HG02588 (cell line): ENCODE measurements around the gene NFAM1.

Experiments used
- ATAC-seq: cut with Tn5 transposase; IDR thresholded peaks from one replicate; pipeline ENCODE4 v1.9.1; 2021; ENCODE audit warnings: mild to moderate bottlenecking, moderate library complexity; ENCODE audit not compliant: unreplicated experiment

Gene NFAM1

DNA sequence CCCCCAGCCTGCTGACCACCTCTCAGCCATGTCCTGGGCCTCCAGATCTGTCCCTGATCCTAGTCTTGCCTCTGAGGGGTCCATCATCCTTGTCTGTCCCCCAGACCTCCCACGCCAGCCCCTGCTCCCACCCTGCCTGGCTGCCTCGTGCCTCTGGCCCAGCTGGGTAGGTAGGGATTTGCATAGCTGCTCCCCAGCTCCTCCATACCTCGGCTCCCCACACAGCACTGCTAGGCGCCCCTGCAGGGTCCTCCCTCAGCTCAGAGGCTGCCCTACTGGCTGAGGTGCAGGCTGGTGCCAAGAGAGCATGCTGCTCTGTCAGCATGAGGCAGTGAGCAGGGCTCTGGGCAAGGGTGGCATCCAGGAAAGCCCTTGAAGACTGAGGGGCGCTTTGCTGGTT lies 47.7 kb downstream of the NFAM1 start:
- ATAC-seq, result no peak

DNA sequence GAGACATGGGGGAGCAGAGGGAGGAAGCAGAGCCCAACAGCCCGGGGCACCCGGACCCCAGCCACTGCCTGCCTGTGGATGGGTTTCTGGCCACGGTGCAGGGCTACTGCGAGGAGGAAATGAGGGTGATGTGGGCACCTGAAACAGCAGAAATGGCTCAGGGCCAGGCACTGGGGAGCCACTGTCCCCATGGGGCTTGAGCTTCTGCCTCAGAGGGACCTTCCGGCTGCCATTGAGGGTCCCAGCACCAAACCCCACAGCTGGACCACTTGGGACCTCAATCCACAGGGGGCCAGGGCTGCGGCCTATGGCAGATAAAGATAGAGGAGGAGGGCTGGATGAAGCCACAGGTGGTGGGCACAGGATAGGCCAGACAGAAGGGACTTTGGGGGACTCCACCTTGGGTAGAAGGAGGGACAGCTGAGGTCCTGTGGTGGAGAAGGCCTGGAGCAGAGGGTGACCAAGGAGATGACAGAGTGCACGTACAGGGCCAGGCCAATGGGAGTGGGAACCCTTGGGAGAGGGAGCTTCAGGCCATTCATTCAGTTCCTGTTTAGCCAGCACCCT lies 48.3 kb downstream of the NFAM1 start:
- ATAC-seq, result no peak

DNA sequence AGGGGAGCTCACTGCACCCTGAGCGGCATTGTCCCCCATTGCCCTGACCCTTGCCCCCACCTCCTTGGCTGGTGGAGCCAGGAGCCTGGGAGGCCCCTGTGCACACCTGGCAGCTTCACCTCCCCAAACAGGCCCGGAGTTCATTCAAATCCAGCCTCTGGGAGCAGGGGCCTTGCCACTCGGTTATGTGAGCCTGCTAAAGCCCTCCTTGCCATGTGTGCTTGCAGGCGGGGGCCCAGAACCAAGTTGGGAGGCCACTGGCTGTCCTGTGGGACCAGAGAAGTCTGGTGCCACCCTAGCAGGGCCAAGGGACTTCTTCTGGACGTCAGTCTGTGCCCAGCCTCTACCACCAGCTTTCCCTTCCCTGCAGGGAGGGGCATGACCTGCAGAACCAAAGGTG lies 48.9 kb downstream of the NFAM1 start:
- ATAC-seq, result no peak

DNA sequence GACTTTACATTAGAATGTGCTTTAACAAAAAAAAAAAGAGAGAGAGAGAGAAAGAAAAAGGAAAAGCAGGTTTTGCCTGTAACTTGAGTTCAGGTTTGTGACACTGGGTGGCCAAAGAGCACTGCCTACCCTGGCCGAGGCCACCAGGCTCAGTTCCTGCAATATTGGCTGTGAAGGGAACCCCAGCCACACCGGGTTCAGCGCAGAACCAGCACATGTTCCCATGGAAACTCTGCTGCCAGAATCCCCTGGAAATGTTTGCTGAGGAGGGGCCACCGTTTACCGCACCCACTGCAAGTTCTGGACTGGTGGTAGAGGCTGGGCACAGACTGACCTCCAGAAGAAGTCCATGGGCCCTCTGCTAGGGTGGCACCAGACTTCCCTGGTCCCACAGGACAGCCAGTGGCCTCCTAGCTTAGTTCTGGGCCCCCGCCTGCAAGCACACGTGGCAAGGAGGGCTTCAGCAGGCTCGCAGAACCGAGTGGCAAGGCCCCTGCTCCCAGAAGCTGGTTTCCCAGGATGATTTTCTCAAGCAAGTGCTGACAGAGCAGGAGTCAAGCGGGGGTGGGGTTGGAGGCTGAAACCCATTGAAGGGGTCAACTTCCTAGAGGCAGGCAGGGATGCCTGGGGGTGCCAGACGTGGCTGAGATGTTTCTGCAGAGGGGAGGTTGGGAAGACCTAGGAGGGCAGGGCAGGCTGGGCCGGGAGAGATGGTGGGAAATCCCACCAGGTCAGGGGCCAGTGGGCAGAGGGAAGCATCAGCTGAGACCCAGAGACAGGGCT lies 51.2 kb downstream of the NFAM1 start:
- no peak for ATAC-seq

DNA sequence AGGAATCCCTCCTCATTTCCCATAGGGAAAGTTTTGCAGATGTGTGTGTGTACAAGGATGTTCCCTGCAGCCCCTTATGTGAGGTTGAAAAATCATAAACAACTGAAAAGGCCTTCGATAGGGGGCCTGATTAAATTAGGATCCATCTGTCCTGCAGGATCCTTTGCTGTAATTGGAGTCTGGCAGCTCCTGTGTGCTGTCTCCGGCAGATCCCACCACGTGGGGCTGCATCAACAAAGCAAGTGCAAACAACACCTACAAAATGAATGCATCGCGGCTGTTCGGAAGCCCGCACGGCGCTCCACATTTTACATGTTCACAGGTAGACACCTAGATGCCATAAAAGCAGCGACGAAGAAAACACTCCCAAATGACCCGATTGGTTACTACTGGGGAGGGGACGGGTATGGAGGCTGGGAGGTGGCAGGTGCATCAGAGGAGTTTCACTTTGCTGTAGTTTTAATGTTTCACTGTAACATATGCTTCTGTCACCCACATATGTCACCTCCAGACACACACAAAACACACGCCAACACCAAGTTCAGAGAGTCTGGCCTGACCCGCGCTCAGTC lies 52.2 kb downstream of the NFAM1 start:
- no peak for ATAC-seq

DNA sequence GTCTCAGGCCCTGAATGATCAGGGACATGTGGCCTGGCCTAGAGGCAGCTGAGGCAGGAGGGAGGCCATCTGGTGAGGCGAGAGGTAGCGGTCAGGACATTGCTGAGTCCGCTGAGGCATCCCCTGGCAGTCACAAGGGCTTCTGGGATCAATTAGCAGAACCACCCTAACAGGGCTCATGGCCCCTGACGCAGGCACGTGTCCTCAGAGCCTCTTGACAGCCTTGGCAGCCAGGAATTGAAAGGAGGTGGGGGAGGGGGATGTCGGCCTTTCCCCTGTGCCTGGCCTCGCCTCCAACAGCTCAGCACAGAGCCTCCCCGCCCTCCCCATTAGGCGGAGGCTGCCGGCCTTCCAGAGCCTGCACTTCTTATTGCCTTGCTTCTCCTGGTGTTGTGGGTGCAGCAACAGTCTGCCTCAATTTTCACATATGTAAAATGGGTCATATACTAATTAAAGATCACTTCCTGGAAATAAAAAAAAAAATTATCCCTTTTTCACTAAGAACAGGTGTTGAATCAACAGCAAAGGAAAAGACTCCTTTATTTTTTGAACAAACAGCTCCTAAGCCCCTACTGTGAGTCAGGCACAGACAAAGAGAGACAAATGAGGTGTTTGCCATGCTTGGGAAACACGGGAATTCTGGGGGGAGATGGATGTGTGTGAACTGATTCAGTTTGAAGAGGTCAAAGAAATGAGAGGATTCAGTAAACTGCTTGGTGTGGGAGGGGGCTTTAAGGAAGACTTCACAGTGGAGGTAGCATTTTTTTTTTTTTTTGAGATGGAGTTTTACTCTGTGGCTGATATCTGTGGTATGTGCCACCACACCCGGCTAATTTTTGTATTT lies 55.3 kb downstream of the NFAM1 start:
- ATAC-seq, result no peak

DNA sequence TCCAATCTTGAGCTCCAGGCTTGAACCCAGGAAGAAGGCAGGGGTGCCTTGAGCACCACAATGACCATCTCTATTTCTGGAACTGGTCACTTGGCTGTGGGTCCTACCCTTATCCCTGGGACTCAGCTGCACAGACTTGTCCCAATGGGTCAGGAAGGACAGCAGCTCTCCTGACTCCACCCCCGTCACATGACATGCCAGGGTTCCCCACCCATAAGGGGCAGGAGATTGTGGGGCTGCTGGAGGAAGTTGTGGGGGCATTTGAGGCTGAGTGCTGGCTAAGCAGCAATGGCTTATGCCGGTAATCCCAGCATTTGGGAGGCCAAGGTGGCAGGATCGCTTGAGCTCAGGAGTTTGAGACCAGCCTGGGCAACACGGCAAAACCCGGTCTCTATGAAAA lies 56.2 kb downstream of the NFAM1 start:
- ATAC-seq, result no peak

DNA sequence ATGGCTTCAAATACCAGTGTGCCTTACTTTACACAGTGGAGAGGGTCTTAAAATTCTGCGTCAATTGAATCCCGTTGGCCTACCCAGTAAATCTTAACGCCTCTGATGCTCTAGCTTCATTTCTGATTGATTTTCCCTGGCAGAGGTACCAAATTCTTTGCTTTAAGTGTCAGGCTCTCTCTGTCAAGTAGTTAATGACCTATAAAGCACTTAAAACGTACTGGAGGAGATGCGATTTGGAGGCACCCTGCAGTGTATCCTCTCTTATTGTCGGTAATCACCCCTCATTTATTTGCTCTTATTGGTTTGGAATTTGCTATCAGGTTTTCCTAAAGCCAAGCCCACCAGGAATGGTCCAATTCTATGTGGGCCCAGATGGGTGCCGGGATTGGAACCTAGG lies 59.2 kb downstream of the NFAM1 start:
- ATAC-seq, result no peak

DNA sequence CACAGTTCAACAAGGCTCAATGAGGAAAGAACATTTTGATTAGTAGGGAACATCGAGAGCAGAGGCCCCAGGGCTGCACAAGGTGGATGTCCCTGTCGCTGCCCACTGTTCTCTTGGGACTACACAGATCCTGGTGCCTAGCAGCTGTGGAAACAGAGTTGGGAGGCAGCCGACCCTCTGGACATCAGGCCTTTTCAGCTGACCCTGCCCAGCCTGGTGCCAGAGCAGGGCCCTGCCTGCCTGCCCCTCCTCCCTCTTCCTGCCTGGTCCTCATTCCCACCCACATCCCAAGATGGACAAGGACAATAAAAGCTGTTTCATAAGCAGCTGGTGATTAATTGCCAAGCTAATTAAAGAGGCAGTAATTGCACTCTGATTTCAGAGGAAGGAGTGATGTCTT lies 60.7 kb downstream of the NFAM1 start:
- no peak for ATAC-seq

DNA sequence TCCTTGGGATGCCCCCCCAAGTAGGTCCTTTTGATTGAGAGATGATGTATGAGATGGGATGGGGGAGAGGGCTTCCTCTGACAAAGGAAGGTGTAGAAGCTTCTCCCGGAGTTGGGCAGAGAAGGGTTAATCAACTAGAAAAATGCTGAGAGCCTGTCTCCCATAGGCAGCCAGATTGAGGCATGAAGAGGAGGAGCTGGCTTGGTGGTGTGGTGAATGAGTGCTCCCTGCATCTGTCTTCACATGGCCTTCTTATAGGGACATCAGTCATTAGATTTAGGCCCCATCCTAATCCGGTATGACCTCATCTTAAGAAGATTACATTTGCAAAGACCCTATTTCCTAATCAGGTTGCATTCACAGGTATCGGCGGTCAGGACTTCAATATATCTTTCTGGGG lies 61.1 kb downstream of the NFAM1 start:
- no peak for ATAC-seq

DNA sequence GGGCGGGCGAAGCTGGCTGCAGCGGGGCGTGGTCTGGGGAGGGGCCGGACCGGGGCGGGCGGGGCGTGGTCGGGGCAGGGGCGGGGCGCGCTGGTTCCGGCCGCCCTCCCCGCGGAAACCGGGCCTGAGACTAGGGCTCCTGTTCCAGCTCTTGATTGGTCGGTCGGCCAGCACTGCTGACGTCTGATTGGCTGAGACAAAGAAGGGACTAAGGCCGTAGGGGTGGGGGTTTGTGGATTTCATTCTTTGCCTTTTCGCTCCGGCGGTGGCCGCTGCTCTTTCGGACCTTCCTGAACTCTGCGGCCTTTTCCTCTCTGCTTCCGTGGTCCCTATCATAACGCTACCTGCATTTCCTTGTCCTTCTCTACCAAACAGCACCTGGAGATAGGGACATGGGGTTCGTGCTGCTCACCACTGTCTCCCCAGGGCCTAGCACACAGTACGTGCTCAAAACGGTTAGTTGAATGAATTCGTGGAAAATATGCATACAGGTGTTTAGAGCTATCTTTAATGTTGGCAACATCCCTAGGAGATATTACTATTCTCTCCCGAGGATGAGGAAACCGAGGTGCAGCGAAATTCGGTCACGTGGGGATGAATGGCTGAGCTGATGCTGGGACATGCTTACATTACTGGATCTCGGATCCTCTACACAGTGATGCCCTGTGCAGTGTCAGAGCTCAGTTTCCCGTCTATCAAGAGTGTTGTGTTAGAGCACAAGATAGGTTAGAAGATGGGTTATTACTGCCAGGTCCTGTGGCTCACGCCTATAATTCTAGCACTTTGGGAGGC lies 62.8 kb downstream of the NFAM1 start:
- peak; percentile 93 for ATAC-seq

DNA sequence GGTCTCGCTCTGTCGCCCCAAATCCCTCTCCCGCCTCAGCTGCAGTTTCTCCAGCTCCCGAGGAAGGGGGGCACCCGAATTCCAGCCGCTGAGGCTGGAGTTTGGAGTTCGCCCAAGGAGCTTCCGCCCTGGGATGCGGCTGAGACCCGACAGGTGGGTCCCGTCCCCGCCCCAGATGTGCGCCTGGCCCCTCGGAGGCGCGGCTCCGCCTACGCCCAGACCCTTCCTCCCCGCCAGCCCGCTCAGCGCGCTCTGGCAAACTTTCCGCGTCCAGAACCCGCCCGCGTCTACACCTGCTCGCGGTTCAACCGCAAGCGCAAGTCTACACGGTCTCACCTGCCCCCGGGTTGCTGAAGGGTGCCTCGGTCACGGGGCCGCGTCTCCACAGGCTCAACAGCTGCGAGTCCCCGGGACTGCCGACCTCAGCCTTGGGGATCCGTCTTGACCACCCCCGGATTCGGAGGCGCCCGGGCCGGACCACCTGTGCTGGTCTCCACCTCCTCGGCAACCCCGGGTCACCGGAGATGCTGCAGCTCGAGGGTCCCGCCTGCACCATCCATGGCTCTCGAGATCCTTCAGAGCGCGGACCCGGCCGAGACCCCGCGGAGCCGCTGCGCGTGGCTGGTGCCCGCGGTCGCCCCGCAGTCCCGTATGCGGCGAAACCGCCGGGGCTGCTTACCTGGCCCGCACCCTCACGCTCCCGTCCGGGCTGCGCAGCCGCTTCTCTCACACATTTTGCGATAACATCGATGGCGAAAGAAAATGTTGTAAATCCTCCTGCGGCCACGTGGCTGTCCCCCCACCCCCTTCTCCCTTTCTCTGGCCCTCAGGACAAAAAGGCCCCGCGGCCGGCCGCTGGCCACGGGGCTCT lies 63.6 kb downstream of the NFAM1 start:
- peak; percentile 22 for ATAC-seq

DNA sequence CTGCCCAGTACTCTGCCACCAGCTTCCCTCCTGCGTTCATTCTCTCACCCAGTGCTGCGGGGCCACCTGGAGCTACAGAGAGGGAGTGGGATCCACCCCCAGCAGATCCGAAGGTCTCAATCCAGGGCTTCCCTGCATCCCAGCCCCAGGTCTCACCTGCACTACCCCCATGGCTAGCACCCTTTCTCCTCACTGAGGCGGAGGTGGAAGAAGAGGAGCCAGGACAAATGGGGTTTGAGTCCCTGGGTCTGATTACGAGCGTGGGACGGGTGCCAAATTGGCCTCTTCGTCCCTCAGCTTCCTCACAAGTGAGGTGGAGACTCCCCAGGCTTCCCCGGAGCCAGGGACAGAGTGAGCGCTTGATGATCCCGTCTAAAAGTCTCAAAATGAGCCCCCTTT lies 64.2 kb downstream of the NFAM1 start:
- ATAC-seq, result no peak

DNA sequence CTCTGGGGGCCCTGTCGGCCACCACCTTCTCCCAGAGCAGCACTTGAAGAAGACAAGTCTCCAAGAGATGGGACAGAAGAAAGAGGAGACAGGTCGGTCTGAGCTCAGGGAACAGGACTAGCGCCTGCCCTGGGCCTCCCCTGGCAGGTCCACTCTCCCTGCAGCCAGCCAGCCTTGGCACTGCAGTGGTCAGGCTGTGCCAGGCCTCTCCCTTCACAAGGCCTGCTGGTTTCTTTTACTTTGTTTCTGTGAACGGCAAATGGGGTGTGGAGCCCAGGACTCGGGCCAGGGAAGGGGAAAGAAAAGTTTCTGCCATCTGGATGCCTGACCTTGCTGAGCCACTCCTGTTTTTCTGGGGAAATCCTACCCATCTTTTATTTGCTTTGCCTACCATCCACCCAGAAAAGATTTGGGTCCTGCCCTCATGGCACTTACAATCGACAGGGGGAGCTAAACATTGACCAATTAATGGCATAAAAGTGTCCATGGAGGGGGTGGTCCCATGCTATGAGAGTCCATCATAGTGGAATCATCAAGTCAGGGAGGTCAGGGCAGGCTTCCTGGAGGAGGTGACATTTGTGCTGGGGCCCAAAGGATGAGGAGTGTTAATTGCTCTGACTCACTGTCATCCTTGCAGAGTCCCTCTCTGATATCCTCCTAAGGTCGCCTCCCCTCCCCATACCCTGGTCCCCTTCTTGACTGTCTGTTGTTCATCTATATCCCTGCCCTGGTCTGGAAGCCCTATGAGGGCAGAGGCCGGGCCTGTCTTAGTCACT lies 65.2 kb downstream of the NFAM1 start:
- no peak for ATAC-seq

DNA sequence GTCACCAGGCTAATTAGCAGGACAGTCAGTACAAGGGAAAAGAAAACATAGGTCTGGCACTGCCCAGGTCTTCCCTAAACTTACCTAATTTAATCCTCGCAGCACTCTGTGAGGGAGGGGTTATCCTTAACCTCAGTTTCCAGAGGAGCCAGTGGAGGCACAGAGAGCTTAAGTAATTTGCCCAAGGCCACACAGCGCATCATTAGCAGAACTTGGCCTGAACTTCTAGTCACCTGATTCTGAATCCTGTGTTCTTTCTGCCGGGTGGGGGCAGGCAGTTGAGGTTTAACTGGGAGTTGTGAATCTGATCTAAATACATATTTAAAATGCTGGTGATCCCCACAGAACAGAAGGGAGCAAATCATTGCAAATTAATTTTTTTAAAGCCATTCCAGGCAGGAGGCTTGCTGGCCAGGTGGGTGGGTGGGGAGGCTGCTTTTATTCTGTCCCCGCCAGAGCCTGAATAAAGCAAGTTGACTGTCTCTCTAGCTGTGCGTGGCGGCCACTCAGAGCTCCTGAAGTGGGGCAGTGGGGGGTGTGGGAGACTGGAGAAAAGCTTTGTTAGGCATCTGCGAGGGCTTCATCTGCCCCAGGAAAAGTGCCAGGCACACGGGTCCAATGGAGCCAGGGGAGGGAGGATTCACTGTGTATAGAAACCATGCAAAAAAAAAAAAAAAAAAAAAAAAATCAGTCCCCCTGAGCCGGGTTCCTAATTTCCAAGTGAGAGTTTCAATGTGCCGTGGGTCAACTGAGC lies 66.1 kb downstream of the NFAM1 start:
- no peak for ATAC-seq

DNA sequence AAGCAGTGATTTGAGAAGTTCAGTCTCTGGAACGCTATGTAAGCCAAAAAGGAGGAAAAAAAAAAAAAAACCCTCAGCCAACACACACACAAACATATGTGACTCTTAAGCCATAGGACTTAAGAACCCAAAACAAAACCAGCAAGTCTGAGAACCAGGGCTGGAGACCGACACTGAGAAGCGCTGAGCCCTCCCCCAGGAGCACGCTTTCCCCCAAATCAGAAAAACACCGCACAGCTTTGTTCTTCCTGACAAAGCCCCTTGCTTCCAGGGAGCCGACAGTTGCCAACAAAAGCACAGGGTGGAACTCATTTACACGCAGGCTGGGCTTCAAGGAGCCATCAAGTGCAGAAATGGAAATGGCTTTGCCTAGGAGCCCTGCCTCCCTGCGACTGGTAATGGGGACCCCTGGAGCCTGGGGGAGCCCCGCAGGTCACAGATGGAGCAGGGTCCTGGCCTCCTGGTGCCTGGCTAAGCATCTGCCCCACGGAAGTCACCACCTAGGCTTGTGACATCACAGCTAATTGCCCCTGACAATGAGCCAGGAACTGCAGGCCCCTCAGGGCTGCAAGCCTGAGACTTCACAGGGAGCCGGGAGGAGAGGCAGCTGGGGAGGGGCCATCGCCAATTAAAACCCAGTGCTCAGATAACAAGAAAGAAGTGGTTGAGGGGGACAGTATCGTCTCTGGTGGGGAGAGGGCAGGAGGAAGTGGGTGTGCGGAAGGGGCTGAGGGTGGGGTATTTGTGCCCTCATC lies 66.9 kb downstream of the NFAM1 start:
- ATAC-seq, result no peak

DNA sequence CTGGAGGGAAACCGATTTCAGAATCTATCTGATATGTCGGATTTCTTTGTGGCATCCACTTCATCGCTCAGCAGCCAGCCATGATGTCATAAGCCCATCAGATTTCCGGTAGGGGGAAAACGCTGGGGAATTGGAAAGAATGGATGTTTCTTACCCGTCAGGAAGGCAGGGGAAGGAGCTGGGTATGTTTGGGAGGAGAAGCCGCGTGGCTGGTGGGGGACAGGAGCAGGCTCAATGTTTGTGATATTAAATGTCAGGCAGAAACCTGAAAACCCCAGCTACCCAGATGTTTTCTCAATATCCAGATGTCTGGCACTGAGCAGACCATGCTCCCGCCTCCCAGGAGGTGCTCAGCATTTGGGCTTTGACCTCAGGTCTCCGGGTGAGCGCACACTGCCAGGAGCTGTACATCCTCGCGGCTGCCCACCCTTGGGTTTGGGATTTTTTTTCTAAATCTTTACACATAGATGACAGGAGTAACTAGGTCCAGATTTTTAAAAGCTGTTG lies 67.5 kb downstream of the NFAM1 start:
- no peak for ATAC-seq
